Upper lobe of left lung (tissue), 4 donors: Measurements from ENCODE around the gene PSAPL1.

ENCODE experiments used
- EP300 ChIP-seq, 4 donors: sonication (generic); formaldehyde crosslinking; IDR thresholded peaks; one replicate each; pipeline ENCODE4 v1.5.1; 2017; ENCODE audit warnings: antibody characterized with exemption in 4 of 4, control low read depth in 2 of 4
- POLR2A ChIP-seq, 4 donors: fragments of 450-650 bp; IDR thresholded peaks; one replicate each; pipeline ENCODE4 v1.5.1; 2016 to 2017; ENCODE audit warnings: antibody characterized with exemption in 4 of 4, mild to moderate bottlenecking in 2 of 4

GRCh38 chr4:7466215-7466614 is 31.5 kb upstream of the PSAPL1 start:
- TF ChIP-seq EP300 (IDR thresholded peaks at IDR 0.05), result no peak
- TF ChIP-seq POLR2A (IDR thresholded peaks at IDR 0.05), result no peak
